ENCODE data around the gene DCAF12.

The DCAF12 gene

GRCh38 chr9:34127035-34127948 lies 794 bp upstream of the DCAF12 start:
- ATAC-seq, result peak; percentile 3; the same call in 2 of the 3 replicates
- TF ChIP-seq RARB (CRISPR knock-in tag; IDR thresholded peaks at IDR 0.05) (no peak), CSDC2 (CRISPR knock-in tag; IDR thresholded peaks at IDR 0.05) (no peak), ARNTL (CRISPR knock-in tag; IDR thresholded peaks at IDR 0.05; ENCODE audit: borderline replicate concordance, low read depth) (no peak), TCF4 (CRISPR knock-in tag; IDR thresholded peaks at IDR 0.05; ENCODE audit: borderline replicate concordance) (no peak), OSR1 (CRISPR knock-in tag; IDR thresholded peaks at IDR 0.05) (no peak), ZNF8 (CRISPR knock-in tag; IDR thresholded peaks at IDR 0.05) (no peak), ESRRG (CRISPR knock-in tag; IDR thresholded peaks at IDR 0.05) (no peak), TSHZ2 (CRISPR knock-in tag; IDR thresholded peaks at IDR 0.05) (no peak), CREB5 (CRISPR knock-in tag; IDR thresholded peaks at IDR 0.05; ENCODE audit: low read depth) (no peak), PPARA (CRISPR knock-in tag; IDR thresholded peaks at IDR 0.05; ENCODE audit: borderline replicate concordance) (no peak), GLIS3 (CRISPR knock-in tag; IDR thresholded peaks at IDR 0.05) (no peak), ISL1 (CRISPR knock-in tag; IDR thresholded peaks at IDR 0.05) (no peak), CSRNP3 (CRISPR knock-in tag; IDR thresholded peaks at IDR 0.05) (no peak), POU6F1 (CRISPR knock-in tag; IDR thresholded peaks at IDR 0.05; ENCODE audit: borderline replicate concordance, low read depth) (no peak), ZNF565 (CRISPR knock-in tag; conservative IDR thresholded peaks at IDR 0.05; ENCODE audit: low read depth) (no peak), ZC3H10 (CRISPR knock-in tag; IDR thresholded peaks at IDR 0.05) (no peak), BACH2 (CRISPR knock-in tag; IDR thresholded peaks at IDR 0.05; ENCODE audit: borderline replicate concordance) (no peak), ZFP3 (CRISPR knock-in tag; IDR thresholded peaks at IDR 0.05) (no peak), TOX (CRISPR knock-in tag; IDR thresholded peaks at IDR 0.05; ENCODE audit: borderline replicate concordance) (no peak), PATZ1 (CRISPR knock-in tag; IDR thresholded peaks at IDR 0.05; ENCODE audit: borderline replicate concordance) (no peak)

GRCh38 chr9:34125681-34126206 lies 754 bp downstream of the DCAF12 start:
- TF ChIP-seq ZNF565 (CRISPR knock-in tag; conservative IDR thresholded peaks at IDR 0.05; ENCODE audit: low read depth) (no peak), GLIS3 (CRISPR knock-in tag; IDR thresholded peaks at IDR 0.05) (no peak), TCF4 (CRISPR knock-in tag; IDR thresholded peaks at IDR 0.05; ENCODE audit: borderline replicate concordance) (no peak), SNAI2 (CRISPR knock-in tag; IDR thresholded peaks at IDR 0.05) (no peak), ZNF8 (CRISPR knock-in tag; IDR thresholded peaks at IDR 0.05) (no peak), ZFP3 (CRISPR knock-in tag; IDR thresholded peaks at IDR 0.05) (no peak), CREB5 (CRISPR knock-in tag; IDR thresholded peaks at IDR 0.05; ENCODE audit: low read depth) (no peak), TSHZ2 (CRISPR knock-in tag; IDR thresholded peaks at IDR 0.05) (no peak), ZFP30 (CRISPR knock-in tag; IDR thresholded peaks at IDR 0.05) (no peak), ARNTL (CRISPR knock-in tag; IDR thresholded peaks at IDR 0.05; ENCODE audit: borderline replicate concordance, low read depth) (no peak), ZC3H10 (CRISPR knock-in tag; IDR thresholded peaks at IDR 0.05) (no peak), BACH2 (CRISPR knock-in tag; IDR thresholded peaks at IDR 0.05; ENCODE audit: borderline replicate concordance) (no peak), PPARA (CRISPR knock-in tag; IDR thresholded peaks at IDR 0.05; ENCODE audit: borderline replicate concordance) (no peak), RARB (CRISPR knock-in tag; IDR thresholded peaks at IDR 0.05) (no peak), CSDC2 (CRISPR knock-in tag; IDR thresholded peaks at IDR 0.05) (no peak), ISL1 (CRISPR knock-in tag; IDR thresholded peaks at IDR 0.05) (no peak)
- peak; percentile 37 for ATAC-seq

All from SK-N-SH treated with all-trans-retinoic acid at 6 μM for 48 hours (cell line).